Measurements from ENCODE around the gene B4GALT1. TPM values are rescaled to one million over a fixed set of nuclear protein-coding genes. Genes with fewer than 3 reads are reported as not detected.

B4GALT1 gene
- total and polyA plus RNA-seq, 2 of the 8 experiments (the other 6 are each of a cell fraction or from before 2014, with no cell fraction given) = 12.8 to 18.2 TPM

GRCh38 chr9:33155393-33155792 is 11.7 kb downstream of the B4GALT1 start:
- Histone ChIP-seq H4K91ac (replicated peaks; ENCODE audit: insufficient read length, low read length) (no peak overlapping the region), H2AK5ac (ENCODE audit: low read depth, low read length) (no peak overlapping the region), H3K23ac (ENCODE audit: insufficient read length) (no peak overlapping the region), H2BK15ac (ENCODE audit: low read length) (no peak overlapping the region), H3K4me1 (replicated peaks in 1 of 4; ENCODE audit: control insufficient read depth in 3 of 4, insufficient read depth in 4 of 4, low read length in 3 of 4) (peaks cover 0 to 5% (median 4%) of the 10 kb centered on the region in 4 experiments; a peak in 2 of 7 replicates), H2AFZ (ENCODE audit: low read length) (no peak overlapping the region), H3K36me3 (ENCODE audit: control insufficient read depth in 2 of 4, insufficient read depth in 4 of 4, low read length in 3 of 4) (no peaks in the 10 kb centered on the region), H3K79me1 (ENCODE audit: low read depth, low read length) (no peaks in the 10 kb centered on the region), H3K23me2 (ENCODE audit: low read depth, low read length) (no peaks in the 10 kb centered on the region), H3K18ac (ENCODE audit: extremely low read depth, low read length) (no peak overlapping the region), H2BK120ac (replicated peaks; ENCODE audit: low read depth, low read length) (no peak overlapping the region), H3K9ac (replicated peaks in 1 of 4; ENCODE audit: extremely low read depth in 1 of 4, low read depth in 3 of 4, low read length in 3 of 4) (no peak overlapping the region), H3K4me2 (ENCODE audit: insufficient read depth in 1 of 2, low read depth in 2 of 2, low read length in 2 of 2) (no peak overlapping the region), H3K79me2 (ENCODE audit: control insufficient read depth in 1 of 2, insufficient read depth in 2 of 2, low read length in 2 of 2) (peaks cover 0 to 7% of the 10 kb centered on the region in 2 experiments; a peak in 1 of 4 replicates), H3K27ac (ENCODE audit: low read depth, low read length) (no peak overlapping the region), H2BK12ac (ENCODE audit: low read depth, low read length) (no peak overlapping the region), H2BK5ac (ENCODE audit: low read depth, low read length) (no peak overlapping the region), H3K4ac (replicated peaks; ENCODE audit: insufficient read length, low read depth, low read length) (no peak overlapping the region), H3K9me3 (ENCODE audit: insufficient read depth in 2 of 2, low read depth in 1 of 2, low read length in 1 of 2) (no peaks in the 10 kb centered on the region), H2BK20ac (ENCODE audit: low read length) (no peak overlapping the region), H4K8ac (ENCODE audit: extremely low read depth, insufficient read depth, low read length) (no peak overlapping the region), H3K27me3 (replicated peaks in 1 of 4; ENCODE audit: control insufficient read depth in 3 of 4, extremely low read depth in 1 of 4, insufficient read depth in 3 of 4, low read length in 3 of 4) (no peaks in the 10 kb centered on the region), H3K4me3 (ENCODE audit: extremely low read depth in 1 of 4, insufficient read depth in 2 of 4, low read depth in 3 of 4, low read length in 4 of 4) (no peak overlapping the region), H3K14ac (ENCODE audit: insufficient read length) (no peak overlapping the region), H4K20me1 (replicated peaks in 1 of 2; ENCODE audit: control insufficient read depth in 1 of 2, insufficient read depth in 2 of 2, low read length in 2 of 2) (no peaks in the 10 kb centered on the region), H3K56ac (replicated peaks; ENCODE audit: insufficient read length, low read depth, low read length) (no peak overlapping the region), H4K5ac (ENCODE audit: insufficient read length, low read depth, low read length) (no peak overlapping the region)
- FAIRE-seq (no peak), DNase-seq (ENCODE audit: low read depth in 1 of 2, low spot score in 2 of 2) (no peak)
- ChIA-PET POLR2A (ENCODE audit: partially characterized antibody) (interaction anchor here (0.8 to 1.5 kb wide), 3 partner anchors 10 to 12 kb away, joined by 3 to 6 read pairs (median 5); partner anchors contain the start of gene B4GALT1), CTCF (ENCODE audit: partially characterized antibody) (interaction anchor here (0.6 kb wide), 1 partner anchor 75 kb away, joined by 3 read pairs; no protein-coding TSS in a partner anchor)
- no peak for TF ChIP-seq TBP (IDR thresholded peaks at IDR 0.05; ENCODE audit: low read depth, low read length)
- TF ChIP-seq POU5F1 (IDR thresholded peaks at IDR 0.05; ENCODE audit: low read depth, low read length) = no peak
- no peak for TF ChIP-seq E2F6 (IDR thresholded peaks at IDR 0.05)
- no peak for TF ChIP-seq ASH2L (IDR thresholded peaks at IDR 0.05; ENCODE audit: low read length)
- no peak for TF ChIP-seq YY1 (IDR thresholded peaks at IDR 0.05; ENCODE audit: low read depth, low read length)
- WGBS, 2 experiments (ENCODE audit: extremely low coverage in 1 of 2, insufficient coverage in 1 of 2, insufficient read length in 1 of 2, insufficient replicate concordance in 2 of 2, low coverage in 1 of 2, low lambda C conversion rate in 2 of 2, missing lambda C conversion rate in 1 of 2) = 86% methylated on average over 4 of the region's 4 CpGs; no CpG with 5 or more reads in 1 of the 2 experiments
